ENCODE measurements around the gene MACROD2.

MACROD2 gene

GRCh38 chr20:14790190-14790589, 794.9 kb downstream of the MACROD2 start:
- CTCF ChIA-PET = no interaction called here
- no peak overlapping the region for H3K4me3 ChIP-seq (ENCODE audit: low read depth, low read length)
- TF ChIP-seq CTCF (IDR thresholded peaks at IDR 0.05; ENCODE audit: insufficient read depth, low read length, missing control alignments) = no peak
- no peak for DNase-seq (ENCODE audit: low read depth, low spot score)
- POLR2A ChIA-PET = no interaction called here

GRCh38 chr20:14790771-14791620, 795.7 kb downstream of the MACROD2 start:
- no peak overlapping the region for H3K4me3 ChIP-seq (ENCODE audit: low read depth, low read length)
- TF ChIP-seq CTCF (IDR thresholded peaks at IDR 0.05; ENCODE audit: insufficient read depth, low read length, missing control alignments) = no peak
- CTCF ChIA-PET = no interaction called here

GRCh38 chr20:14792915-14793314, 797.6 kb downstream of the MACROD2 start:
- no peak for DNase-seq (ENCODE audit: low read depth, low spot score)
- H3K4me3 ChIP-seq (ENCODE audit: low read depth, low read length) = no peak overlapping the region
- POLR2A ChIA-PET = no interaction called here
- CTCF ChIA-PET = no interaction called here
- no peak for TF ChIP-seq CTCF (IDR thresholded peaks at IDR 0.05; ENCODE audit: insufficient read depth, low read length, missing control alignments)

More at GRCh38 chr20:14790771-14791620, 795.7 kb downstream of the MACROD2 start:
- POLR2A ChIA-PET = no interaction called here
- peak; percentile 24 for DNase-seq (ENCODE audit: low read depth, low spot score)

- no peak for DNase-seq (ENCODE audit: low read depth, low spot score)
- no peak for TF ChIP-seq CTCF (IDR thresholded peaks at IDR 0.05; ENCODE audit: insufficient read depth, low read length, missing control alignments)
- ChIA-PET POLR2A (no interaction called here), CTCF (no interaction called here)
- no peak overlapping the region for H3K4me3 ChIP-seq (ENCODE audit: low read depth, low read length)
Observed at GRCh38 chr20:14799545-14800216, 804.4 kb downstream of the MACROD2 start.

GRCh38 chr20:14800707-14801425, 805.5 kb downstream of the MACROD2 start:
- TF ChIP-seq CTCF (IDR thresholded peaks at IDR 0.05; ENCODE audit: insufficient read depth, low read length, missing control alignments) = no peak
- POLR2A ChIA-PET = no interaction called here
- no peak overlapping the region for H3K4me3 ChIP-seq (ENCODE audit: low read depth, low read length)
- DNase-seq (ENCODE audit: low read depth, low spot score) = no peak
- CTCF ChIA-PET = interaction anchor here (0.7 kb wide), 1 partner anchor 53 kb away, joined by 3 read pairs; no protein-coding TSS in a partner anchor
